Gastrocnemius medialis (tissue), 4 donors: ENCODE data around the gene AMFR. TPM values are rescaled to one million over a fixed set of nuclear protein-coding genes. Genes with fewer than 3 reads are reported as not detected.

ENCODE experiments used
- ATAC-seq, 2 donors: fragments of 150-250 bp; one replicate each; pipeline ENCODE4 v1.9.1; 2016
- DNase-seq, 2 donors: peaks; one replicate each; pipeline ENCODE4 v3.0.0-alpha.2; 2019
- H3K27ac ChIP-seq, 4 donors: fragments of 200-600 bp; sonication (generic); 1 replicate in 1 of 4; 2 replicates in 3 of 4; pipeline ENCODE4 v1.5.1; 2016 to 2018; ENCODE audit warnings: mild to moderate bottlenecking in 2 of 4, moderate library complexity in 1 of 4
- H3K27me3 ChIP-seq, 3 donors: fragments of 200-600 bp; sonication (generic) in 2 of 3; 1 replicate in 1 of 3; 2 replicates in 2 of 3; pipeline versions ENCODE4 v1.5.1 to v1.6.0; 2016 to 2019; ENCODE audit warnings: mild to moderate bottlenecking in 1 of 3, moderate library complexity in 1 of 3
- H3K36me3 ChIP-seq, 2 donors: fragments of 200-600 bp; sonication (generic) in 1 of 2; one replicate each; pipeline ENCODE4 v1.5.1; 2017 to 2018
- H3K4me1 ChIP-seq, 2 donors: fragments of 200-600 bp; sonication (generic) in 1 of 2; one replicate each; pipeline ENCODE4 v1.5.1; 2016 to 2017; ENCODE audit warnings: mild to moderate bottlenecking in 2 of 2
- H3K4me3 ChIP-seq, 4 donors: fragments of 200-600 bp; sonication (generic) in 3 of 4; 1 replicate in 1 of 4; 2 replicates in 3 of 4; pipeline ENCODE4 v1.5.1; 2016 to 2019; ENCODE audit warnings: mild to moderate bottlenecking in 2 of 4
- H3K9me3 ChIP-seq, 3 donors: fragments of 200-600 bp; sonication (generic) in 2 of 3; 1 replicate in 1 of 3; 2 replicates in 2 of 3; pipeline ENCODE4 v1.5.1; 2016 to 2019
- POLR2A ChIP-seq, 2 donors: fragments of 450-650 bp; IDR thresholded peaks; one replicate each; pipeline ENCODE4 v1.6.1; 2017; ENCODE audit warnings: antibody characterized with exemption in 2 of 2, mild to moderate bottlenecking in 2 of 2, moderate library complexity in 2 of 2
- in situ Hi-C, 4 donors: fragments of 200-750 bp; cut with MboI; loops; one replicate each; pipeline versions ENCODE4 v1.15.0 to v1.8.0; 2017; ENCODE audit warnings: low sequenced_read_pairs in 4 of 4
- intact Hi-C: fragments of 100-400 bp; cut with DNase I; formaldehyde crosslinking; loops from one replicate; pipeline ENCODE4 v1.15.1; 2023; ENCODE audit warnings: low total_unique reads
- total RNA-seq, 4 donors: library from RNA; depleted of rRNA; stranded (reverse); fragments of >200 nt; gene quantifications; one replicate each; pipeline versions ENCODE4 v1.1.0 to v1.2.3, GENCODE V29; 2016
- TF ChIP-seq, protein P1 (sequence below), 5 experiments: fragments of 450-650 bp in 3 of 5; fragments of 200-600 bp in 2 of 5; sonication (generic) in 2 of 5; IDR thresholded peaks in 4 of 5; conservative IDR thresholded peaks in 1 of 5; 1 replicate in 4 of 5; 2 replicates in 1 of 5; pipeline ENCODE4 v1.5.1; 2016 to 2019; ENCODE audit warnings: antibody characterized with exemption in 5 of 5, mild to moderate bottlenecking in 3 of 5, moderate library complexity in 3 of 5

AMFR gene
- total RNA-seq, 4 donors from 2014 or later = 349 to 951 (median 571) TPM

DNA sequence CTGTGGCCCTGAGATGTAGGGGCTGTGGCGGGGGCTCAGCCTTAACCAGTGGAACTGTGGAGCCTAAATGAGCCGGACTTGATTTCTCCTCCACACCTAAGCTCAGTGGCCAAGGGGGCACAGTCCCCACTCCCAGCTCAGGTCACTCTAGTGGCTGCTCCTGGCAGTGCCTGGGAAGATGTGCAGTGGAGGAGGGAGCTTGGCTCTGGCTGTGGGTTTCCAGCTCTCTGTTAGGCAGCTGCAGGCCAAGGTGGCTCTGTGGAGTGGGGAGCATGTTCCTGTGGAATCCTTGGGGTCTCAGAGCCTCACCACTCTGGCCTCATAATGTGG lies 76.3 kb downstream of the AMFR start:
- Histone ChIP-seq H3K27ac (no peak overlapping the region), H3K27me3 (no peaks in the 10 kb centered on the region), H3K9me3 (no peaks in the 10 kb centered on the region), H3K4me3 (no peak overlapping the region), H3K36me3 (no peaks in the 10 kb centered on the region), H3K4me1 (no peaks in the 10 kb centered on the region)
- TF ChIP-seq, protein P1, sequence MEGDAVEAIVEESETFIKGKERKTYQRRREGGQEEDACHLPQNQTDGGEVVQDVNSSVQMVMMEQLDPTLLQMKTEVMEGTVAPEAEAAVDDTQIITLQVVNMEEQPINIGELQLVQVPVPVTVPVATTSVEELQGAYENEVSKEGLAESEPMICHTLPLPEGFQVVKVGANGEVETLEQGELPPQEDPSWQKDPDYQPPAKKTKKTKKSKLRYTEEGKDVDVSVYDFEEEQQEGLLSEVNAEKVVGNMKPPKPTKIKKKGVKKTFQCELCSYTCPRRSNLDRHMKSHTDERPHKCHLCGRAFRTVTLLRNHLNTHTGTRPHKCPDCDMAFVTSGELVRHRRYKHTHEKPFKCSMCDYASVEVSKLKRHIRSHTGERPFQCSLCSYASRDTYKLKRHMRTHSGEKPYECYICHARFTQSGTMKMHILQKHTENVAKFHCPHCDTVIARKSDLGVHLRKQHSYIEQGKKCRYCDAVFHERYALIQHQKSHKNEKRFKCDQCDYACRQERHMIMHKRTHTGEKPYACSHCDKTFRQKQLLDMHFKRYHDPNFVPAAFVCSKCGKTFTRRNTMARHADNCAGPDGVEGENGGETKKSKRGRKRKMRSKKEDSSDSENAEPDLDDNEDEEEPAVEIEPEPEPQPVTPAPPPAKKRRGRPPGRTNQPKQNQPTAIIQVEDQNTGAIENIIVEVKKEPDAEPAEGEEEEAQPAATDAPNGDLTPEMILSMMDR (IDR thresholded peaks at IDR 0.05 in 4 of 5, conservative IDR thresholded peaks at IDR 0.05 in 1 of 5) = no peak
- no peak for TF ChIP-seq POLR2A (IDR thresholded peaks at IDR 0.05)
- in situ Hi-C loops (no loop called here), intact Hi-C loops (no loop called here)
- DNase-seq (no peak), ATAC-seq (no peak)

DNA sequence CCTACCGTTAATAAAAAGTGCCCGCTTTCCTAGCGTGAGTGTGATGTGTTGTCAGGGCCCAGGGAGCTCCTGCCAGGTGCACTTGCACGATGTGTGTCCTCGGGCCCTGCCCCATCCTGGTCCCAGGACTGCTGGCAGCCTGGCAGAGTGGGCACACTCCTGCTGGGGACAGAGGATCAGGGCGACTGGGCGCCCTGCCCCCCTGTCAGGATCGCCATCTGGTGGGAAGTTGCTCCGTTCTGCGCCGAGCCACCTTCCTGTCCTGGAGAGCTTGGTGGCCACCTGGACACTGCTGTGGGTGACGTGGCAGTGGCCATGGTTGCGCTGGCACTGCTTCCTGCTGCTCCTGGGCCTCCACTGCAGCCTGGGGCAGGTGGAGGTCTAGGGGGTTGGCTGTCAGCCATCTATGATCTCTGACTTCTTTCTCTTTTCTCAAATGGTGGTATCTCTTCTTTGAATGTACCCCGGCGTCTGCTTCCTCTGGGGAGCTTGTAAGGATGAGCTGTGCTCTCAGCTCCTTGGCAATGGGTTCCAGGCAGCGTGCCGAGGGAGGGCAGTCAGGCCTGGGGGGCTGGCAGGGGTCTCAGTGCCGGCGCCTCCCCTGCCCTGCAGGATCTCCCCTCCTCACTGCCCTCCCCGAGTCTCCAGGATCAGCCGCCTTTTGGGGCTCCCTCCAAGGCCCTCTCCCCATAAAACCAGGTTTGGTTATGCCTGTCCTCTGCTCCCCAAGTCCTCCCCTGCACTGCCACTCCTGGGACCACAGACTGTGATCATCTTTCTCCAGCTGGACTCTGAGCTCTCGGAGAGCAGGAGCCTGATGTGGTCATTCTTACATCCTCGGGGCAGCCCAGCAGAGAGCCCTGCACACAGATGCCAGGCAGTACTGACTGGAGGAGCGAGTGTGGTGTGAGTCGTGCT lies 76.9 kb downstream of the AMFR start:
- in situ Hi-C loops (no loop called here), intact Hi-C loops (no loop called here)
- TF ChIP-seq, protein P1 (IDR thresholded peaks at IDR 0.05 in 4 of 5, conservative IDR thresholded peaks at IDR 0.05 in 1 of 5) = no peak
- no peak for TF ChIP-seq POLR2A (IDR thresholded peaks at IDR 0.05)
- ATAC-seq (no peak), DNase-seq (no peak)
- Histone ChIP-seq H3K4me3 (no peak overlapping the region), H3K36me3 (no peaks in the 10 kb centered on the region), H3K4me1 (no peaks in the 10 kb centered on the region), H3K27me3 (no peaks in the 10 kb centered on the region), H3K27ac (no peak overlapping the region), H3K9me3 (no peaks in the 10 kb centered on the region)

DNA sequence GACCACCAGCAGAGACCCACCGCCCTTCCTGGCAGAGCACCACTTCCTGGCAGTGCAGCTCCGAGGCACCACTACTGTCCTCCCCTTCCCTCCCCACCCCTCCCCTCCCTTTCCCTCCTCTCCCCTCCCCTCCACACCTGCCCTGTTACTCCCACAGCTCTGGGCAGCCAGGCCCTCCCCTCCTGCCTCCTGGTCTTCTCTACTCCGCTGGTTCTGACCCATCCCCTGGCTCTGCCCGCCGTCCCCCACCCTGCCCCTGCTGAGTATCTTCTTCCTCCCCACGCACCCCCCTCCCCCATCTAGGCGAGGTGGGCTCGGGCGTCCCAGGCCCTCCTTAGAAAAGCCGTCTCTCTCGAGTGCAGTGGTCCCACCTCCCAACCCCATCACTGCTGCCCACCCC lies 77.7 kb downstream of the AMFR start:
- Histone ChIP-seq H3K9me3 (no peaks in the 10 kb centered on the region), H3K4me3 (no peak overlapping the region), H3K4me1 (no peaks in the 10 kb centered on the region), H3K27me3 (no peaks in the 10 kb centered on the region), H3K27ac (no peak overlapping the region), H3K36me3 (no peaks in the 10 kb centered on the region)
- in situ Hi-C loops = no loop called here
- intact Hi-C loops = no loop called here
- DNase-seq (no peak), ATAC-seq (no peak)
- TF ChIP-seq POLR2A (IDR thresholded peaks at IDR 0.05) = no peak
- TF ChIP-seq, protein P1 (IDR thresholded peaks at IDR 0.05 in 4 of 5, conservative IDR thresholded peaks at IDR 0.05 in 1 of 5) = no peak

DNA sequence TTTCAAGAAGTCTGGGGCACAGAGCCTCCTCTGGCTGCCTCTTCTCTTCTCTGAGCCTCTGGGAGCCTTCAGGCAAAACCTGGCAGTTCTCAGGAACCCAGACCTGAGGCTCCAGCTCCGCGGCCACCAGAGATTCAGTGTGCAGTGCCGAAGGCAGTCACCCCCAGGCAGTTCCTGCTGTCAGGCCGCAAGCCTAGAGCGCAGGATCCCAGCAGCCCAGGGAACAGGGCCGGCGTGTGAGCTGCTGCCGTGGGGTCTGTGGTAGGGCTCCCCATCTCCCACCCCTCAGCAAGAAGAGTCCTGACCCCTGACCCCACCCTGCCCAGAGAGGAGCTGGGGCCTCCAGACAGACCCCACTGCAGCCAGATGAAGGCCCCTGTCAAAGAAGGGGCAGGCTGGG lies 78.2 kb downstream of the AMFR start:
- no peak for ATAC-seq
- no peak for TF ChIP-seq POLR2A (IDR thresholded peaks at IDR 0.05)
- TF ChIP-seq, protein P1 (IDR thresholded peaks at IDR 0.05 in 4 of 5, conservative IDR thresholded peaks at IDR 0.05 in 1 of 5) = no peak
- Histone ChIP-seq H3K36me3 (no peaks in the 10 kb centered on the region), H3K9me3 (no peaks in the 10 kb centered on the region), H3K4me1 (no peaks in the 10 kb centered on the region), H3K27me3 (no peaks in the 10 kb centered on the region), H3K27ac (no peak overlapping the region), H3K4me3 (no peak overlapping the region)
- intact Hi-C loops (no loop called here), in situ Hi-C loops (no loop called here)
- DNase-seq = no peak
